ENCODE results near the gene GPR158. TPM values are rescaled to one million over a fixed set of nuclear protein-coding genes. Genes with fewer than 3 reads are reported as not detected.

Gene GPR158
- total and polyA plus RNA-seq, 2 donors (not counting 1 experiment from before 2014, with no cell fraction given): 0.33 TPM; not detected in 1

DNA sequence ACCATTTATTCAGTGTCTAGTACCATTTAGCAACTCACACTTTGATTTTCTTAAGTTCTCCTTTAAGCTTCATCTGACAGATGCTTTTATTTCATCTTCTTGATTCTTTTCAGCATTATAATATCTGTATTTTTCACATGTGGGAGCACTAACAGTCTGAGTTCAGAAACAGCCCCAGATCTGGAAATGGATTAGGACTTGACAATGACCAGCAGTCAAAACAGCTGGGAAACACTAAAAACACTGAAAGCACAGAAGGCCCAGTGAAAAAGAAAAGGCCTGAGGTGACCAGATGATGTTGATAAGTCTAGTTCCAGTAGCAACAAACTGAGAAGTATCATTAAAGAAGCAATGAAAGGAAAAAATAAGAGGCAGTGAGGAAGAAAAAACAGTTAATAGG, 454.5 kb downstream of the GPR158 start:
- Histone ChIP-seq H3K79me2 (ENCODE audit: control insufficient read depth, insufficient read depth, low read length) (no peaks in the 10 kb centered on the region), H3K9me3 (ENCODE audit: control insufficient read depth, insufficient read depth, low read depth, low read length) (no peaks in the 10 kb centered on the region), H3K27ac (ENCODE audit: insufficient read depth, low read length) (no peak overlapping the region), H3K9ac (ENCODE audit: insufficient read depth, low read length) (no peak overlapping the region), H3K27me3 (ENCODE audit: control insufficient read depth, insufficient read depth, low read length) (no peaks in the 10 kb centered on the region), H3K4me1 (ENCODE audit: control insufficient read depth, extremely low read depth, insufficient read depth, low read length) (no peaks in the 10 kb centered on the region), H4K20me1 (ENCODE audit: control insufficient read depth, extremely low read depth, insufficient read depth, low read length) (no peaks in the 10 kb centered on the region), H2AFZ (ENCODE audit: low read length) (no peak overlapping the region), H3K36me3 (ENCODE audit: control insufficient read depth, insufficient read depth, low read length) (no peaks in the 10 kb centered on the region), H3K4me3 (replicated peaks in 1 of 4; ENCODE audit: control extremely low read depth in 1 of 4, insufficient read depth in 1 of 4, low read depth in 3 of 4, low read length in 4 of 4) (no peak overlapping the region), H3K4me2 (ENCODE audit: extremely low read depth, insufficient read depth, low read length) (no peak overlapping the region)
- TF ChIP-seq, protein P1, sequence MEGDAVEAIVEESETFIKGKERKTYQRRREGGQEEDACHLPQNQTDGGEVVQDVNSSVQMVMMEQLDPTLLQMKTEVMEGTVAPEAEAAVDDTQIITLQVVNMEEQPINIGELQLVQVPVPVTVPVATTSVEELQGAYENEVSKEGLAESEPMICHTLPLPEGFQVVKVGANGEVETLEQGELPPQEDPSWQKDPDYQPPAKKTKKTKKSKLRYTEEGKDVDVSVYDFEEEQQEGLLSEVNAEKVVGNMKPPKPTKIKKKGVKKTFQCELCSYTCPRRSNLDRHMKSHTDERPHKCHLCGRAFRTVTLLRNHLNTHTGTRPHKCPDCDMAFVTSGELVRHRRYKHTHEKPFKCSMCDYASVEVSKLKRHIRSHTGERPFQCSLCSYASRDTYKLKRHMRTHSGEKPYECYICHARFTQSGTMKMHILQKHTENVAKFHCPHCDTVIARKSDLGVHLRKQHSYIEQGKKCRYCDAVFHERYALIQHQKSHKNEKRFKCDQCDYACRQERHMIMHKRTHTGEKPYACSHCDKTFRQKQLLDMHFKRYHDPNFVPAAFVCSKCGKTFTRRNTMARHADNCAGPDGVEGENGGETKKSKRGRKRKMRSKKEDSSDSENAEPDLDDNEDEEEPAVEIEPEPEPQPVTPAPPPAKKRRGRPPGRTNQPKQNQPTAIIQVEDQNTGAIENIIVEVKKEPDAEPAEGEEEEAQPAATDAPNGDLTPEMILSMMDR (conservative IDR thresholded peaks at IDR 0.05 in 1 of 2, IDR thresholded peaks at IDR 0.05 in 1 of 2; ENCODE audit: low read depth in 1 of 2, low read length in 2 of 2): no peak
- no peak for TF ChIP-seq EZH2 (IDR thresholded peaks at IDR 0.05; ENCODE audit: low read length, missing control alignments)
- no peak for DNase-seq (ENCODE audit: low read depth in 2 of 2)

- TF ChIP-seq EZH2 (IDR thresholded peaks at IDR 0.05; ENCODE audit: low read length, missing control alignments): no peak
- TF ChIP-seq, protein P1 (conservative IDR thresholded peaks at IDR 0.05 in 1 of 2, IDR thresholded peaks at IDR 0.05 in 1 of 2; ENCODE audit: low read depth in 1 of 2, low read length in 2 of 2): no peak
- Histone ChIP-seq H3K4me2 (ENCODE audit: extremely low read depth, insufficient read depth, low read length) (no peak overlapping the region), H3K79me2 (ENCODE audit: control insufficient read depth, insufficient read depth, low read length) (no peaks in the 10 kb centered on the region), H4K20me1 (ENCODE audit: control insufficient read depth, extremely low read depth, insufficient read depth, low read length) (no peaks in the 10 kb centered on the region), H3K27me3 (ENCODE audit: control insufficient read depth, insufficient read depth, low read length) (no peaks in the 10 kb centered on the region), H3K9ac (ENCODE audit: insufficient read depth, low read length) (no peak overlapping the region), H3K9me3 (ENCODE audit: control insufficient read depth, insufficient read depth, low read depth, low read length) (no peaks in the 10 kb centered on the region), H3K4me3 (replicated peaks in 1 of 4; ENCODE audit: control extremely low read depth in 1 of 4, insufficient read depth in 1 of 4, low read depth in 3 of 4, low read length in 4 of 4) (no peak overlapping the region), H2AFZ (ENCODE audit: low read length) (no peak overlapping the region), H3K4me1 (ENCODE audit: control insufficient read depth, extremely low read depth, insufficient read depth, low read length) (no peaks in the 10 kb centered on the region), H3K36me3 (ENCODE audit: control insufficient read depth, insufficient read depth, low read length) (no peaks in the 10 kb centered on the region), H3K27ac (ENCODE audit: insufficient read depth, low read length) (no peak overlapping the region)
- no peak for DNase-seq (ENCODE audit: low read depth in 2 of 2)
Observed at GRCh38 chr10:25631471-25631870, 456.7 kb downstream of the GPR158 start.

GRCh38 chr10:25632802-25633201, 458.0 kb downstream of the GPR158 start:
- no peak overlapping the region for H3K9ac ChIP-seq (ENCODE audit: insufficient read depth, low read length)
- H3K4me1 ChIP-seq (ENCODE audit: control insufficient read depth, extremely low read depth, insufficient read depth, low read length): no peaks in the 10 kb centered on the region
- H3K27me3 ChIP-seq (ENCODE audit: control insufficient read depth, insufficient read depth, low read length): no peaks in the 10 kb centered on the region
- TF ChIP-seq, protein P1 (conservative IDR thresholded peaks at IDR 0.05 in 1 of 2, IDR thresholded peaks at IDR 0.05 in 1 of 2; ENCODE audit: low read depth in 1 of 2, low read length in 2 of 2): no peak
- TF ChIP-seq EZH2 (IDR thresholded peaks at IDR 0.05; ENCODE audit: low read length, missing control alignments): no peak
- H2AFZ ChIP-seq (ENCODE audit: low read length): no peak overlapping the region
- H3K4me3 ChIP-seq (replicated peaks in 1 of 4; ENCODE audit: control extremely low read depth in 1 of 4, insufficient read depth in 1 of 4, low read depth in 3 of 4, low read length in 4 of 4): no peak overlapping the region
- H4K20me1 ChIP-seq (ENCODE audit: control insufficient read depth, extremely low read depth, insufficient read depth, low read length): no peaks in the 10 kb centered on the region
- H3K27ac ChIP-seq (ENCODE audit: insufficient read depth, low read length): no peak overlapping the region
- H3K79me2 ChIP-seq (ENCODE audit: control insufficient read depth, insufficient read depth, low read length): no peaks in the 10 kb centered on the region
- no peaks in the 10 kb centered on the region for H3K9me3 ChIP-seq (ENCODE audit: control insufficient read depth, insufficient read depth, low read depth, low read length)
- no peaks in the 10 kb centered on the region for H3K36me3 ChIP-seq (ENCODE audit: control insufficient read depth, insufficient read depth, low read length)
- no peak for DNase-seq (ENCODE audit: low read depth in 2 of 2)
- no peak overlapping the region for H3K4me2 ChIP-seq (ENCODE audit: extremely low read depth, insufficient read depth, low read length)

All from fibroblast of lung (primary cell).